UCSD-AML1 (cell line): ENCODE data around the gene OR4C46.
"Not testable (repeated sequence)": the region's sequence is repeated elsewhere in the genome, so short reads cannot be mapped to it uniquely, and the experiment has no call there.

Experiments
- DNase-seq: peaks from one replicate; lab custom pipeline; 2025; ENCODE audit not compliant: unreplicated experiment; lab: John Stamatoyannopoulos, UW

The OR4C46 gene

DNA sequence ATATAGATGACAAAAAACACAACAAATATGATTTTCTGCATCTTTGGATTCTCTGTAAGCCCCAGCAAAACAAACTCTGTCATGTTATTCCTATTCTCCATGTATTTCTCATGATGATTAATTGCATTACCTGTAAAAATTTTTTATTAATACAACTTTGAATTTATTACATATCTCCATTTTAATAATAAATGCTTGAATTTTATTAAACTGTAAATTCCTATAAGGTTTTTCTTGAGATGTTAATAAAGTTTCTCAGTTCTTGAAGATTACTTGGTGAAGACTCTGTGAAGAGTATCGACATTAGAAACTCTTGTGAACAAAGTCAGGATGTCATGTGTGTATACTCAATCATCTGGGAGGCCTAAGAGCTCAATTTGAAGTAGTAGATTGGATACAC is at the start of gene OR4C46:
OR4C46 (minus strand) TSS at position 101 of the 400 bp plus-strand sequence; CDS start at position 101, 0 bp downstream.
- no peak for DNase-seq

DNA sequence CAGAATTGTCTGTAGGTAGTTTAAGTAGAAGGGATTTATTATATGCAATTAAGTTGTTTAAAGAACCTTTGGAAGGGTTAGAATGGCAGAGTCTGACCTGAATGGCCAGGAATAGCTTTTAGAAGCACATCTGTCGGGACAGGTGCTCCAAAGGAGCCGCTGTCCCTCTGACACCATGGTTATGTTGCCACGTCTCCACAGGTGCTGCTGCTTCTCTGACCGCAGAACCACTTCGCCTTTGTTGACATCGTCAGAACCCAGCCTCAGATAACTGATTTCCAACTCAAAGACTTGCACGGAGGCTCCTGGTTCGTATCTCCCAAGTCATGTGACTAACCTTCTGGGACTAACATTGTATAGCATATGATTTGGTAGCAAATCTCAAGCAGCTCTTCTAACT is 41.8 kb upstream of the OR4C46 start:
- not testable (repeated sequence) for DNase-seq

DNA sequence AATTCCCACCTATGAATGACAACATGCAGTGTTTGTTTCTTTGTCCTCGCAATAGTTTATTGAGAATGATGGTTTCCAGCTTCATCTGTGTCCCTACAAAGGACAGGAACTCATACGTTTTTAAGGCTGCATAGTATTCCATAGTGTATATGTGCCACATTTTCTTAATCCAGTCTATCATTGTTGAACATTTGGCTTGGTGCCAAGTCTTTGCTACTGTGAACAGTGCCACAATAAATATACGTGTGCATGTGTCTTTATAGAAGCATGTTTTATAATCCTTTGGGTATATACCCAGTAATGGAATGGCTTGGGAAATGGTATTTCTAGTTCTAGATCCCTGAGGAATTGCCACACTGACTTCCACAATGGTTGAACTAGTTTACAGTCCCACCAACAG is 42.4 kb downstream of the OR4C46 start:
- DNase-seq, result not testable (repeated sequence)

DNA sequence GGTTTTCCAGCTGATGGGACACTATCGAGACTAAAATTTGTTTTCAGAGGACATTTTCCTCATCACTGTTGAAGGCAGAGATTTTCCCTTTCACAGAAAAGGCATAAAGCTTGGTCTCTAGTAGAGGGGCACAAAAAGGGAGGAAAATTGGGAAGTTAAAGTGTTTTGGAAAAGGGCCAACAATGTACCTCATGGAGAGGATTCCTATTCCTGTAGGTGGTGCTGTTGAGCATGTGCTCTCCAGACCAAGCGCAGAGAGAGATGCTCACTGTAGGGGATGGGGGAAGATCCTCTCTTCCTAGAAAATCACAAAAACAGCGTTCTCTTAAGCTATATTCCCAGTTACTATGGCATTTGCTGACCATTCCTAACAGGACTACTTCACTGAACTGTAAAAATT is 44.9 kb downstream of the OR4C46 start:
- DNase-seq, result no peak

DNA sequence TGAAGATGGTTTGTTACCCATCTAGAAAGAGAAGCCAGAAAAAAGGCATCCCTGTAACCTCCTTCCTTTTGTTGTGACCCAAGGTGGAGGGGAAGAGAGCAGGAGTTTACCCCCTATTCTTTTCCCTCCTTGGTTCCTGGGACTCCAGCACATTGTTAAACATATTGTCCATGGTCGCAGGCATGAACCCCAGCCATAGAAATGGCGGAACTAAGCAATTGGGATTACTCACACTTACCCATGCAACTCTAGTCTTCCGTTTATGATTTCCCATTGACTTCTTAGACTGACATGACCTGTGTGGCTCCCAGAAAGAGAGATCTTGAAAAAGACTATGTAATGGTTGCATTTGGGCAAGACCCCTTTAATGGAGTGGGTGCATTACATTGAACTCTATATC is 45.4 kb downstream of the OR4C46 start:
- no peak for DNase-seq
